ENCODE results near the gene CYRIA.

The CYRIA gene

GRCh38 chr2:16661936-16662839, 3.4 kb downstream of the CYRIA start:
- H3K79me2 ChIP-seq (ENCODE audit: insufficient read depth, low read length), result no peaks in the 10 kb centered on the region
- H3K4me1 ChIP-seq (ENCODE audit: insufficient read depth, low read length, poor library complexity, severe bottlenecking), result peaks cover 51% of the 10 kb centered on the region
- no peaks in the 10 kb centered on the region for H3K9me3 ChIP-seq (ENCODE audit: insufficient read depth, low read depth, low read length)
- no peaks in the 10 kb centered on the region for H3K36me3 ChIP-seq (ENCODE audit: insufficient read depth, low read length)
- H2AFZ ChIP-seq (ENCODE audit: low read length), result no peak overlapping the region
- no peaks in the 10 kb centered on the region for H3K27me3 ChIP-seq (ENCODE audit: insufficient read depth, low read length, poor library complexity, severe bottlenecking)
- H4K20me1 ChIP-seq (ENCODE audit: insufficient read depth, low read length, poor library complexity, severe bottlenecking), result no peaks in the 10 kb centered on the region
- H3K4me3 ChIP-seq (ENCODE audit: low read length, poor library complexity, severe bottlenecking), result no peak overlapping the region
- H3K9me2 ChIP-seq (replicated peaks; ENCODE audit: low read depth, low read length), result no peaks in the 10 kb centered on the region
- H3K4me2 ChIP-seq (ENCODE audit: low read depth, low read length, poor library complexity, severe bottlenecking), result peak overlapping the region; percentile 77
- no peak overlapping the region for H3K9ac ChIP-seq (ENCODE audit: low read depth, low read length, poor library complexity, severe bottlenecking)
- no peak for TF ChIP-seq EZH2phosphoT487 (IDR thresholded peaks at IDR 0.05; ENCODE audit: borderline replicate concordance)
- no peaks in the 10 kb centered on the region for H3F3A ChIP-seq (ENCODE audit: low read depth)

GRCh38 chr2:16661526-16661925, 4.1 kb downstream of the CYRIA start:
- H3K9me3 ChIP-seq (ENCODE audit: insufficient read depth, low read depth, low read length), result no peaks in the 10 kb centered on the region
- H3K79me2 ChIP-seq (ENCODE audit: insufficient read depth, low read length), result no peaks in the 10 kb centered on the region
- no peaks in the 10 kb centered on the region for H4K20me1 ChIP-seq (ENCODE audit: insufficient read depth, low read length, poor library complexity, severe bottlenecking)
- peaks cover 51% of the 10 kb centered on the region for H3K4me1 ChIP-seq (ENCODE audit: insufficient read depth, low read length, poor library complexity, severe bottlenecking)
- TF ChIP-seq CTCF (conservative IDR thresholded peaks at IDR 0.05; ENCODE audit: low read length), result no peak
- TF ChIP-seq EZH2phosphoT487 (IDR thresholded peaks at IDR 0.05; ENCODE audit: borderline replicate concordance), result no peak
- no peaks in the 10 kb centered on the region for H3F3A ChIP-seq (ENCODE audit: low read depth)
- no peak overlapping the region for H2AFZ ChIP-seq (ENCODE audit: low read length)
- no peak overlapping the region for H3K4me2 ChIP-seq (ENCODE audit: low read depth, low read length, poor library complexity, severe bottlenecking)
- no peaks in the 10 kb centered on the region for H3K27me3 ChIP-seq (ENCODE audit: insufficient read depth, low read length, poor library complexity, severe bottlenecking)
- no peaks in the 10 kb centered on the region for H3K36me3 ChIP-seq (ENCODE audit: insufficient read depth, low read length)
- no peak overlapping the region for H3K9ac ChIP-seq (ENCODE audit: low read depth, low read length, poor library complexity, severe bottlenecking)
- H3K9me2 ChIP-seq (replicated peaks; ENCODE audit: low read depth, low read length), result no peaks in the 10 kb centered on the region
- no peak overlapping the region for H3K4me3 ChIP-seq (ENCODE audit: low read length, poor library complexity, severe bottlenecking)

- no peaks in the 10 kb centered on the region for H3F3A ChIP-seq (ENCODE audit: low read depth)
- H3K4me3 ChIP-seq (ENCODE audit: low read length, poor library complexity, severe bottlenecking), result no peak overlapping the region
- H3K27me3 ChIP-seq (ENCODE audit: insufficient read depth, low read length, poor library complexity, severe bottlenecking), result no peaks in the 10 kb centered on the region
- H3K4me1 ChIP-seq (ENCODE audit: insufficient read depth, low read length, poor library complexity, severe bottlenecking), result peaks cover 50% of the 10 kb centered on the region
- H3K79me2 ChIP-seq (ENCODE audit: insufficient read depth, low read length), result no peaks in the 10 kb centered on the region
- H4K20me1 ChIP-seq (ENCODE audit: insufficient read depth, low read length, poor library complexity, severe bottlenecking), result no peaks in the 10 kb centered on the region
- no peaks in the 10 kb centered on the region for H3K36me3 ChIP-seq (ENCODE audit: insufficient read depth, low read length)
- TF ChIP-seq CTCF (conservative IDR thresholded peaks at IDR 0.05; ENCODE audit: low read length) (no peak), EZH2phosphoT487 (IDR thresholded peaks at IDR 0.05; ENCODE audit: borderline replicate concordance) (no peak)
- no peak overlapping the region for H2AFZ ChIP-seq (ENCODE audit: low read length)
- H3K4me2 ChIP-seq (ENCODE audit: low read depth, low read length, poor library complexity, severe bottlenecking), result no peak overlapping the region
- H3K9me3 ChIP-seq (ENCODE audit: insufficient read depth, low read depth, low read length), result no peaks in the 10 kb centered on the region
- no peaks in the 10 kb centered on the region for H3K9me2 ChIP-seq (replicated peaks; ENCODE audit: low read depth, low read length)
- H3K9ac ChIP-seq (ENCODE audit: low read depth, low read length, poor library complexity, severe bottlenecking), result no peak overlapping the region
Measured at GRCh38 chr2:16660556-16660955, 5.1 kb downstream of the CYRIA start.

Data from Loucy (cell line).